Measurements from ENCODE around the gene GLYATL2. TPM values are rescaled to one million over a fixed set of nuclear protein-coding genes. Genes with fewer than 3 reads are reported as not detected.

GLYATL2 gene
- total and polyA plus RNA-seq, 4 donors, result 0.24 TPM; not detected in 3

DNA sequence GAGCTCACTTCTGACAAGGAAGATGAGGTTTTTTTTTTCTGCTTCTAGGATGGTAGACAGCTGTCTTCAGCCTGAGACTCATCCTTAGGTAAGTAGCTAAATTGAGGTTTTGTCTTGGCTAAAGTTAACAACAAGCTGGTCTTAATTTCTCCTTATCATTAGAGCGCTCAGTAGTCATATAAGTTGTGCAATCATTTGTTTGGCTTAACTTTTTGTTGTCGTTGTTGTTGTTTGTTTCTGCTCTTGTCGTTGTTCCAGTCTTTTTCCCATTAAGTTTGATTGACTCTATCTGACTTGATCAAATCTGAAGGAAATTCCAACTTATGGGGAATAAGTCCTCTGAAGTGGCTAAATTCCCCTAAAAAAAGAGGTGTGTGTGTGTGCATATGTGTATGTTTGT lies 33.0 kb downstream of the GLYATL2 start:
- intact Hi-C loops (cut with DNase I), result no loop called here
- Histone ChIP-seq H3K27ac (ENCODE audit: low read depth in 1 of 2, low read length in 2 of 2) (no peak overlapping the region), H3K9me3 (ENCODE audit: control insufficient read depth, low read length) (peaks cover 3% of the 10 kb centered on the region), H3K27me3 (ENCODE audit: control insufficient read depth in 1 of 2, insufficient read depth in 2 of 2, low read length in 1 of 2) (no peaks in the 10 kb centered on the region), H3K4me1 (ENCODE audit: control insufficient read depth in 1 of 2, insufficient read depth in 2 of 2, low read length in 2 of 2) (no peaks in the 10 kb centered on the region), H3K4me3 (ENCODE audit: low read length in 2 of 2) (no peak overlapping the region), H3K36me3 (ENCODE audit: control insufficient read depth in 1 of 2, insufficient read depth in 2 of 2, low read length in 1 of 2) (no peaks in the 10 kb centered on the region)
- DNase-seq, result no peak
- 81 to 85% methylated on average over 3 of the region's 3 CpGs for WGBS, 2 donors
- ATAC-seq (ENCODE audit: low FRiP score), result no peak

DNA sequence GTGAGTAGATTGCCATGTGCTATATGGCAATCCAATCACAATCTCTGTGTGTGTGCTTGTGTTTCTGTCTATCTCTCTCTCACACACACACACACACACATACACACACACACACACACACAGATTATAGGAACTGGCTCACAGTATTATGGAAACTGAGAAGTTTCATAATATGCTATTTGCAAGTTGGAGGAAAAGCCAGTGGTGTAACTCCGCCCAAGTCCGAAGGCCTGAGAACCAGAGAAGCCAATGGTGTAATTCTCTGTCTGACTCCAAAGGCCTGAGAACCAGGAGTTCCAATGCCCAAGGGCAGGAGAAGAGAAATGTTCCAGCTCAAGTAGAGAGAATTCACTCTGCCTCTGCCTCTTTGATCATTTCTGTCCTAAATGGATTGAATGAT lies 37.2 kb downstream of the GLYATL2 start:
- ATAC-seq (ENCODE audit: low FRiP score), result no peak
- 86 to 93% methylated on average over 2 of the region's 2 CpGs for WGBS, 2 donors
- DNase-seq, result no peak

DNA sequence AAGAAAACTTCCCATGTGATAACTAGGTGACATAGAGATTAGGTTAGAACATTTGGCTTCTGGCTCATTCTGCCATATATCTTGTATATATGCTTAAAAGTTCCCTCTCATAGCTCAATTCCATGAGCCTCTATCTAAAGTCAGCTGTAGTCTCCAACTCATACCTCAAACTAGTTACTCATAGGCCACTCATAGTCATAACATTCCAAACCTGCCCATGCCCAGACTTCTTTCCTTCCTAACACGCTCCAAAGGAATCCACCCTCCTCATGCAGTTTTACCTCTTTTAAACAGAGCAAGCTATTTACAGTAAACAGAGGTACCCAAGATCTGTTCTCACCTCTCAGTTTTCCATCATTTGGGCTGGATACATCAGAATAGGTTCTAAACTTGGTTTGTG lies 39.4 kb downstream of the GLYATL2 start:
- Histone ChIP-seq H3K9me3 (ENCODE audit: control insufficient read depth, low read length) (no peaks in the 10 kb centered on the region), H3K4me3 (ENCODE audit: low read length in 2 of 2) (no peak overlapping the region), H3K36me3 (ENCODE audit: control insufficient read depth in 1 of 2, insufficient read depth in 2 of 2, low read length in 1 of 2) (no peaks in the 10 kb centered on the region), H3K27ac (ENCODE audit: low read depth in 1 of 2, low read length in 2 of 2) (no peak overlapping the region), H3K4me1 (ENCODE audit: control insufficient read depth in 1 of 2, insufficient read depth in 2 of 2, low read length in 2 of 2) (no peaks in the 10 kb centered on the region), H3K27me3 (ENCODE audit: control insufficient read depth in 1 of 2, insufficient read depth in 2 of 2, low read length in 1 of 2) (no peaks in the 10 kb centered on the region)
- intact Hi-C loops (cut with DNase I), result loop anchor here in 1 of 2 donors (5.0 kb wide), 1 partner anchor 273 kb away; no protein-coding TSS in a partner anchor
- DNase-seq (no peak), ATAC-seq (ENCODE audit: low FRiP score) (no peak)
- WGBS, 2 donors, result 63 to 82% methylated on average over 1 of the region's 1 CpG

More for the DNA sequence above, 37.2 kb downstream of the GLYATL2 start:
- no peaks in the 10 kb centered on the region for H3K27me3 ChIP-seq (ENCODE audit: control insufficient read depth in 1 of 2, insufficient read depth in 2 of 2, low read length in 1 of 2)
- no peaks in the 10 kb centered on the region for H3K36me3 ChIP-seq (ENCODE audit: control insufficient read depth in 1 of 2, insufficient read depth in 2 of 2, low read length in 1 of 2)
- no peaks in the 10 kb centered on the region for H3K4me1 ChIP-seq (ENCODE audit: control insufficient read depth in 1 of 2, insufficient read depth in 2 of 2, low read length in 2 of 2)
- H3K9me3 ChIP-seq (ENCODE audit: control insufficient read depth, low read length), result no peaks in the 10 kb centered on the region
- no peak overlapping the region for H3K4me3 ChIP-seq (ENCODE audit: low read length in 2 of 2)
- H3K27ac ChIP-seq (ENCODE audit: low read depth in 1 of 2, low read length in 2 of 2), result no peak overlapping the region
- intact Hi-C loops (cut with DNase I), result loop anchor here in 1 of 2 donors (5.0 kb wide), 1 partner anchor 275 kb away; no protein-coding TSS in a partner anchor

DNA sequence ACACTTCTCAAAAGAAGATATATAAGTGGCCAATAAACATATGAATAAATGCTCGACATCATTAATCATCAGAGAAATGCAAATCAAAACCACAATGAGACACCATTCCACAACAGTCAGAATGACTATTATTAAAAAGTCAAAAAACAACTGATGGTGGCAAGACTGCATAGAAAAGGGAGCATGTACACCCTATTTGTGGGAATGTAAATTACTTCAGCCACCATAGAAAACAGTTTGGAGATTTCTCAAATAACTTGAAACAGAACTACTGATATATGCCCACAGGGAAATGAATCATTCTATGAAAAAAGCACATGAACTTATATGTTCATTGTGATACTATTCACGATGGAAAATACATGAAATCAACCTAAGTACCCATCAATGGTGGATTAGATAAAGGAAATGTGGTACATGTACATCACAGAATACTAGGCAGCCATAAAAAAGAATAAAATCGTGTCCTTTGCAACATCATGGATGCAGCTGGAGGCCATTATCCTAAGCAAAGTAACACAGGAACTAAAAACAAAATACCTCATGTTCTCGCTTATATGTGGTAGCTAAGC lies 42.4 kb downstream of the GLYATL2 start:
- Histone ChIP-seq H3K36me3 (ENCODE audit: control insufficient read depth in 1 of 2, insufficient read depth in 2 of 2, low read length in 1 of 2) (no peaks in the 10 kb centered on the region), H3K27ac (ENCODE audit: low read depth in 1 of 2, low read length in 2 of 2) (no peak overlapping the region), H3K4me3 (ENCODE audit: low read length in 2 of 2) (no peak overlapping the region), H3K4me1 (ENCODE audit: control insufficient read depth in 1 of 2, insufficient read depth in 2 of 2, low read length in 2 of 2) (no peaks in the 10 kb centered on the region), H3K9me3 (ENCODE audit: control insufficient read depth, low read length) (no peaks in the 10 kb centered on the region), H3K27me3 (ENCODE audit: control insufficient read depth in 1 of 2, insufficient read depth in 2 of 2, low read length in 1 of 2) (no peaks in the 10 kb centered on the region)
- WGBS, 2 donors, result 65 to 73% methylated on average over 4 of the region's 4 CpGs
- ATAC-seq (ENCODE audit: low FRiP score) (no peak), DNase-seq (no peak)
- intact Hi-C loops (cut with DNase I), result no loop called here

- 74 to 75% methylated on average over 2 of the region's 2 CpGs for WGBS, 2 donors
- intact Hi-C loops (cut with DNase I), result no loop called here
These were observed 43.2 kb downstream of the GLYATL2 start for GRCh38 chr11:58801302-58801701.

DNA sequence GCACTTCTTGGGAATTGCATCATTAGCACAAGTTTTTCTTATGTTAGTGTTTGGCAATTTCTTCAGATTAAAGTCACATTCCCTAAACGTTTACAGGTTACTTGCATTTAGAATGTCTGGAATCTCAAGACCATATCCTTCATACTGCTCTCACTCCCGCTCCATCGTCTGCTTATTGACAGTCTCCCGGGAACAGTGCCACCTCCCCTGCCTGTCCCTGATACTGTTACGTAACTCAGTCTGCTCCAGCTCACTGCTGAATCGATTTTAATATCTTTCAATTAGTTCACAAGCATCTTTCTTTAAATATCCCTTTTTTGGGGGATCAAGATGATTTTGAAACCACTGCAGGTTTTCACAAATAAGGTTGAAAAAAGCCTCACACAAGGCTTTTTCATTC lies 48.2 kb downstream of the GLYATL2 start:
- ATAC-seq (ENCODE audit: low FRiP score), result no peak
- Histone ChIP-seq H3K4me3 (ENCODE audit: low read length in 2 of 2) (no peak overlapping the region), H3K36me3 (ENCODE audit: control insufficient read depth in 1 of 2, insufficient read depth in 2 of 2, low read length in 1 of 2) (no peaks in the 10 kb centered on the region), H3K27me3 (ENCODE audit: control insufficient read depth in 1 of 2, insufficient read depth in 2 of 2, low read length in 1 of 2) (no peaks in the 10 kb centered on the region), H3K4me1 (ENCODE audit: control insufficient read depth in 1 of 2, insufficient read depth in 2 of 2, low read length in 2 of 2) (no peaks in the 10 kb centered on the region), H3K9me3 (ENCODE audit: control insufficient read depth, low read length) (no peaks in the 10 kb centered on the region), H3K27ac (ENCODE audit: low read depth in 1 of 2, low read length in 2 of 2) (no peak overlapping the region)
- no peak for DNase-seq
- intact Hi-C loops (cut with DNase I), result no loop called here
- 8 to 11% methylated on average over 6 of the region's 6 CpGs for WGBS, 2 donors

More at GRCh38 chr11:58801302-58801701, 43.2 kb downstream of the GLYATL2 start:
- Histone ChIP-seq H3K4me3 (ENCODE audit: low read length in 2 of 2) (no peak overlapping the region), H3K27ac (ENCODE audit: low read depth in 1 of 2, low read length in 2 of 2) (no peak overlapping the region), H3K4me1 (ENCODE audit: control insufficient read depth in 1 of 2, insufficient read depth in 2 of 2, low read length in 2 of 2) (no peaks in the 10 kb centered on the region), H3K36me3 (ENCODE audit: control insufficient read depth in 1 of 2, insufficient read depth in 2 of 2, low read length in 1 of 2) (no peaks in the 10 kb centered on the region), H3K27me3 (ENCODE audit: control insufficient read depth in 1 of 2, insufficient read depth in 2 of 2, low read length in 1 of 2) (no peaks in the 10 kb centered on the region), H3K9me3 (ENCODE audit: control insufficient read depth, low read length) (no peaks in the 10 kb centered on the region)
- no peak for DNase-seq
- ATAC-seq (ENCODE audit: low FRiP score), result no peak

- 55 to 56% methylated on average over 4 of the region's 4 CpGs for WGBS, 2 donors
- Histone ChIP-seq H3K36me3 (ENCODE audit: control insufficient read depth in 1 of 2, insufficient read depth in 2 of 2, low read length in 1 of 2) (no peaks in the 10 kb centered on the region), H3K27me3 (ENCODE audit: control insufficient read depth in 1 of 2, insufficient read depth in 2 of 2, low read length in 1 of 2) (peaks cover 0 to 4% of the 10 kb centered on the region in 2 donors), H3K9me3 (ENCODE audit: control insufficient read depth, low read length) (peaks cover 4% of the 10 kb centered on the region), H3K4me3 (ENCODE audit: low read length in 2 of 2) (no peak overlapping the region), H3K27ac (ENCODE audit: low read depth in 1 of 2, low read length in 2 of 2) (no peak overlapping the region), H3K4me1 (ENCODE audit: control insufficient read depth in 1 of 2, insufficient read depth in 2 of 2, low read length in 2 of 2) (no peaks in the 10 kb centered on the region)
- no peak for DNase-seq
- ATAC-seq (ENCODE audit: low FRiP score), result no peak
- intact Hi-C loops (cut with DNase I), result no loop called here
These were observed 56.0 kb downstream of the GLYATL2 start for GRCh38 chr11:58788355-58789023.

GRCh38 chr11:58787903-58788302 lies 56.6 kb downstream of the GLYATL2 start:
- H3K4me1 ChIP-seq (ENCODE audit: control insufficient read depth in 1 of 2, insufficient read depth in 2 of 2, low read length in 2 of 2), result no peaks in the 10 kb centered on the region
- ATAC-seq (ENCODE audit: low FRiP score) (no peak), DNase-seq (no peak)
- H3K27ac ChIP-seq (ENCODE audit: low read depth in 1 of 2, low read length in 2 of 2), result no peak overlapping the region
- peaks cover 4% of the 10 kb centered on the region for H3K9me3 ChIP-seq (ENCODE audit: control insufficient read depth, low read length)
- intact Hi-C loops (cut with DNase I), result no loop called here
- no peaks in the 10 kb centered on the region for H3K36me3 ChIP-seq (ENCODE audit: control insufficient read depth in 1 of 2, insufficient read depth in 2 of 2, low read length in 1 of 2)
- peaks cover 0 to 4% of the 10 kb centered on the region in 2 donors for H3K27me3 ChIP-seq (ENCODE audit: control insufficient read depth in 1 of 2, insufficient read depth in 2 of 2, low read length in 1 of 2)
- H3K4me3 ChIP-seq (ENCODE audit: low read length in 2 of 2), result no peak overlapping the region

GRCh38 chr11:58786693-58787092 lies 57.8 kb downstream of the GLYATL2 start:
- peaks cover 0 to 4% of the 10 kb centered on the region in 2 donors for H3K27me3 ChIP-seq (ENCODE audit: control insufficient read depth in 1 of 2, insufficient read depth in 2 of 2, low read length in 1 of 2)
- H3K4me1 ChIP-seq (ENCODE audit: control insufficient read depth in 1 of 2, insufficient read depth in 2 of 2, low read length in 2 of 2), result no peaks in the 10 kb centered on the region
- intact Hi-C loops (cut with DNase I), result no loop called here
- DNase-seq (no peak), ATAC-seq (ENCODE audit: low FRiP score) (no peak)
- no peak overlapping the region for H3K4me3 ChIP-seq (ENCODE audit: low read length in 2 of 2)
- no peak overlapping the region for H3K27ac ChIP-seq (ENCODE audit: low read depth in 1 of 2, low read length in 2 of 2)
- H3K9me3 ChIP-seq (ENCODE audit: control insufficient read depth, low read length), result peaks cover 4% of the 10 kb centered on the region
- no peaks in the 10 kb centered on the region for H3K36me3 ChIP-seq (ENCODE audit: control insufficient read depth in 1 of 2, insufficient read depth in 2 of 2, low read length in 1 of 2)
- 82 to 83% methylated on average over 3 of the region's 3 CpGs for WGBS, 2 donors

Data from aorta (tissue), 5 donors.